K562 (cell line): ENCODE data around the gene LPA. TPM values are rescaled to one million over a fixed set of nuclear protein-coding genes. Genes with fewer than 3 reads are reported as not detected.

Experiments
- GABPB1 ChIP-seq: sonication (generic); formaldehyde crosslinking; IDR thresholded peaks from 2 replicates; pipeline ENCODE4 v1.8.0; 2022; ENCODE audit warnings: mild to moderate bottlenecking, missing genetic modification reagents
- MAFF ChIP-seq: IDR thresholded peaks from 2 replicates; pipeline ENCODE4 v1.6.1; 2012; ENCODE audit warnings: low read length, improper control_type of control experiment
- MAZ ChIP-seq, 2 experiments: fragments of 450-650 bp in 1 of 2; sonication (generic) in 1 of 2; formaldehyde crosslinking; IDR thresholded peaks in 1 of 2; conservative IDR thresholded peaks in 1 of 2; 2 replicates each; pipeline versions ENCODE4 v1.4.0 to v1.5.0; 2020; ENCODE audit warnings: mild to moderate bottlenecking in 1 of 2, missing genetic modification reagents in 1 of 2
- MECOM ChIP-seq: fragments of 250-450 bp; sonication (Bioruptor Pico); IDR thresholded peaks from 2 replicates; pipeline ENCODE4 v1.8.0; 2022; ENCODE audit warnings: inconsistent platforms
- MEF2D ChIP-seq: conservative IDR thresholded peaks from 2 replicates; pipeline ENCODE4 v1.6.1; 2016; ENCODE audit warnings: low read depth, missing genetic modification characterization, missing compliant biosample characterization
- NBN ChIP-seq: fragments of 450-650 bp; IDR thresholded peaks from 2 replicates; pipeline ENCODE4 v1.6.1; 2016; ENCODE audit warnings: low read depth, mild to moderate bottlenecking
- SP2 ChIP-seq: IDR thresholded peaks from 2 replicates; pipeline ENCODE4 v1.6.1; 2011; ENCODE audit warnings: mild to moderate bottlenecking, low read depth, low read length, moderate library complexity; ENCODE audit not compliant: poor library complexity, severe bottlenecking; ENCODE audit errors: extremely low read depth
- ZC3H4 ChIP-seq: sonication (generic); formaldehyde crosslinking; IDR thresholded peaks from 2 replicates; pipeline ENCODE4 v1.9.0; 2021; ENCODE audit warnings: missing genetic modification reagents, borderline replicate concordance
- ZNF3 ChIP-seq: fragments of 250-450 bp; sonication (Bioruptor Pico); IDR thresholded peaks from 2 replicates; pipeline ENCODE4 v1.5.0; 2021; ENCODE audit warnings: mild to moderate bottlenecking, moderate library complexity
- ZNF764 ChIP-seq: fragments of 250-450 bp; sonication (Bioruptor Pico); IDR thresholded peaks from 2 replicates; pipeline ENCODE4 v1.4.0; 2020; ENCODE audit warnings: low read depth, mild to moderate bottlenecking, moderate library complexity
- polyA plus RNA-seq, 8 experiments: library from polyadenylated mRNA; depleted of rRNA in 4 of 8; stranded (reverse) in 5 of 8; unstranded in 3 of 8; fragments of >200 nt; fragmentation: Nextera tagmentation in 2 of 8; fragmentation: Illumina TruSeq in 1 of 8; extraction: Ambion mirVana in 2 of 8; extraction: Trizol in 1 of 8; gene quantifications; 2 replicates each; pipeline versions ENCODE4 v1.2.1 to v1.2.3, GENCODE V29; 2011 to 2014; ENCODE audit warnings: inconsistent platforms in 1 of 8, missing spikeins in 1 of 8
- total RNA-seq, 7 experiments: library from RNA; depleted of rRNA in 6 of 7; stranded (reverse); fragments of >200 nt in 6 of 7; fragmentation: Illumina TruSeq in 2 of 7; extraction: Trizol in 2 of 7; gene quantifications; 2 replicates each; pipeline versions ENCODE4 v1.2.1 to v1.2.3, GENCODE V29; 2011 to 2021; ENCODE audit warnings: low replicate concordance in 1 of 7
- TF ChIP-seq, protein P1 (sequence below): fragments of 450-650 bp; IDR thresholded peaks from 2 replicates; pipeline ENCODE4 v1.6.1; 2016; ENCODE audit warnings: mild to moderate bottlenecking, moderate library complexity
- TF ChIP-seq, protein P2 (sequence below): sonication (generic); formaldehyde crosslinking; IDR thresholded peaks from 2 replicates; pipeline ENCODE4 v1.8.1; 2023; ENCODE audit warnings: mild to moderate bottlenecking, missing genetic modification reagents

Gene LPA
- total and polyA plus RNA-seq, 9 of the 15 experiments (the other 6 are each of a cell fraction or from before 2014, with no cell fraction given): 0.01 to 0.18 (median 0.07) TPM; not detected in 6

GRCh38 chr6:160520043-160520904 lies 143.8 kb downstream of the LPA start (continued):
- TF ChIP-seq SP2 (no peak), ZC3H4 (CRISPR knock-in tag) (no peak), MEF2D (tag) (no peak), ZNF764 (CRISPR knock-in tag) (no peak), ZNF3 (no peak), NBN (0 out of 2 replicates have a peak, but pooled peaks have one; percentile 41), MAZ (CRISPR knock-in tag; conservative IDR thresholded peaks at IDR 0.05 in 1 of 2, IDR thresholded peaks at IDR 0.05 in 1 of 2) (peak; percentile 88 to 92), MAFF (no peak), GABPB1 (CRISPR knock-in tag) (peak; percentile 28; the same call in 1 of the 2 replicates), MECOM (CRISPR knock-in tag) (no peak)
- TF ChIP-seq, protein P1, sequence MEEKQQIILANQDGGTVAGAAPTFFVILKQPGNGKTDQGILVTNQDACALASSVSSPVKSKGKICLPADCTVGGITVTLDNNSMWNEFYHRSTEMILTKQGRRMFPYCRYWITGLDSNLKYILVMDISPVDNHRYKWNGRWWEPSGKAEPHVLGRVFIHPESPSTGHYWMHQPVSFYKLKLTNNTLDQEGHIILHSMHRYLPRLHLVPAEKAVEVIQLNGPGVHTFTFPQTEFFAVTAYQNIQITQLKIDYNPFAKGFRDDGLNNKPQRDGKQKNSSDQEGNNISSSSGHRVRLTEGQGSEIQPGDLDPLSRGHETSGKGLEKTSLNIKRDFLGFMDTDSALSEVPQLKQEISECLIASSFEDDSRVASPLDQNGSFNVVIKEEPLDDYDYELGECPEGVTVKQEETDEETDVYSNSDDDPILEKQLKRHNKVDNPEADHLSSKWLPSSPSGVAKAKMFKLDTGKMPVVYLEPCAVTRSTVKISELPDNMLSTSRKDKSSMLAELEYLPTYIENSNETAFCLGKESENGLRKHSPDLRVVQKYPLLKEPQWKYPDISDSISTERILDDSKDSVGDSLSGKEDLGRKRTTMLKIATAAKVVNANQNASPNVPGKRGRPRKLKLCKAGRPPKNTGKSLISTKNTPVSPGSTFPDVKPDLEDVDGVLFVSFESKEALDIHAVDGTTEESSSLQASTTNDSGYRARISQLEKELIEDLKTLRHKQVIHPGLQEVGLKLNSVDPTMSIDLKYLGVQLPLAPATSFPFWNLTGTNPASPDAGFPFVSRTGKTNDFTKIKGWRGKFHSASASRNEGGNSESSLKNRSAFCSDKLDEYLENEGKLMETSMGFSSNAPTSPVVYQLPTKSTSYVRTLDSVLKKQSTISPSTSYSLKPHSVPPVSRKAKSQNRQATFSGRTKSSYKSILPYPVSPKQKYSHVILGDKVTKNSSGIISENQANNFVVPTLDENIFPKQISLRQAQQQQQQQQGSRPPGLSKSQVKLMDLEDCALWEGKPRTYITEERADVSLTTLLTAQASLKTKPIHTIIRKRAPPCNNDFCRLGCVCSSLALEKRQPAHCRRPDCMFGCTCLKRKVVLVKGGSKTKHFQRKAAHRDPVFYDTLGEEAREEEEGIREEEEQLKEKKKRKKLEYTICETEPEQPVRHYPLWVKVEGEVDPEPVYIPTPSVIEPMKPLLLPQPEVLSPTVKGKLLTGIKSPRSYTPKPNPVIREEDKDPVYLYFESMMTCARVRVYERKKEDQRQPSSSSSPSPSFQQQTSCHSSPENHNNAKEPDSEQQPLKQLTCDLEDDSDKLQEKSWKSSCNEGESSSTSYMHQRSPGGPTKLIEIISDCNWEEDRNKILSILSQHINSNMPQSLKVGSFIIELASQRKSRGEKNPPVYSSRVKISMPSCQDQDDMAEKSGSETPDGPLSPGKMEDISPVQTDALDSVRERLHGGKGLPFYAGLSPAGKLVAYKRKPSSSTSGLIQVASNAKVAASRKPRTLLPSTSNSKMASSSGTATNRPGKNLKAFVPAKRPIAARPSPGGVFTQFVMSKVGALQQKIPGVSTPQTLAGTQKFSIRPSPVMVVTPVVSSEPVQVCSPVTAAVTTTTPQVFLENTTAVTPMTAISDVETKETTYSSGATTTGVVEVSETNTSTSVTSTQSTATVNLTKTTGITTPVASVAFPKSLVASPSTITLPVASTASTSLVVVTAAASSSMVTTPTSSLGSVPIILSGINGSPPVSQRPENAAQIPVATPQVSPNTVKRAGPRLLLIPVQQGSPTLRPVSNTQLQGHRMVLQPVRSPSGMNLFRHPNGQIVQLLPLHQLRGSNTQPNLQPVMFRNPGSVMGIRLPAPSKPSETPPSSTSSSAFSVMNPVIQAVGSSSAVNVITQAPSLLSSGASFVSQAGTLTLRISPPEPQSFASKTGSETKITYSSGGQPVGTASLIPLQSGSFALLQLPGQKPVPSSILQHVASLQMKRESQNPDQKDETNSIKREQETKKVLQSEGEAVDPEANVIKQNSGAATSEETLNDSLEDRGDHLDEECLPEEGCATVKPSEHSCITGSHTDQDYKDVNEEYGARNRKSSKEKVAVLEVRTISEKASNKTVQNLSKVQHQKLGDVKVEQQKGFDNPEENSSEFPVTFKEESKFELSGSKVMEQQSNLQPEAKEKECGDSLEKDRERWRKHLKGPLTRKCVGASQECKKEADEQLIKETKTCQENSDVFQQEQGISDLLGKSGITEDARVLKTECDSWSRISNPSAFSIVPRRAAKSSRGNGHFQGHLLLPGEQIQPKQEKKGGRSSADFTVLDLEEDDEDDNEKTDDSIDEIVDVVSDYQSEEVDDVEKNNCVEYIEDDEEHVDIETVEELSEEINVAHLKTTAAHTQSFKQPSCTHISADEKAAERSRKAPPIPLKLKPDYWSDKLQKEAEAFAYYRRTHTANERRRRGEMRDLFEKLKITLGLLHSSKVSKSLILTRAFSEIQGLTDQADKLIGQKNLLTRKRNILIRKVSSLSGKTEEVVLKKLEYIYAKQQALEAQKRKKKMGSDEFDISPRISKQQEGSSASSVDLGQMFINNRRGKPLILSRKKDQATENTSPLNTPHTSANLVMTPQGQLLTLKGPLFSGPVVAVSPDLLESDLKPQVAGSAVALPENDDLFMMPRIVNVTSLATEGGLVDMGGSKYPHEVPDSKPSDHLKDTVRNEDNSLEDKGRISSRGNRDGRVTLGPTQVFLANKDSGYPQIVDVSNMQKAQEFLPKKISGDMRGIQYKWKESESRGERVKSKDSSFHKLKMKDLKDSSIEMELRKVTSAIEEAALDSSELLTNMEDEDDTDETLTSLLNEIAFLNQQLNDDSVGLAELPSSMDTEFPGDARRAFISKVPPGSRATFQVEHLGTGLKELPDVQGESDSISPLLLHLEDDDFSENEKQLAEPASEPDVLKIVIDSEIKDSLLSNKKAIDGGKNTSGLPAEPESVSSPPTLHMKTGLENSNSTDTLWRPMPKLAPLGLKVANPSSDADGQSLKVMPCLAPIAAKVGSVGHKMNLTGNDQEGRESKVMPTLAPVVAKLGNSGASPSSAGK: peak; percentile 76
- TF ChIP-seq, protein P2, sequence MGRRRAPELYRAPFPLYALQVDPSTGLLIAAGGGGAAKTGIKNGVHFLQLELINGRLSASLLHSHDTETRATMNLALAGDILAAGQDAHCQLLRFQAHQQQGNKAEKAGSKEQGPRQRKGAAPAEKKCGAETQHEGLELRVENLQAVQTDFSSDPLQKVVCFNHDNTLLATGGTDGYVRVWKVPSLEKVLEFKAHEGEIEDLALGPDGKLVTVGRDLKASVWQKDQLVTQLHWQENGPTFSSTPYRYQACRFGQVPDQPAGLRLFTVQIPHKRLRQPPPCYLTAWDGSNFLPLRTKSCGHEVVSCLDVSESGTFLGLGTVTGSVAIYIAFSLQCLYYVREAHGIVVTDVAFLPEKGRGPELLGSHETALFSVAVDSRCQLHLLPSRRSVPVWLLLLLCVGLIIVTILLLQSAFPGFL (CRISPR knock-in tag): no peak
